ENCODE measurements around the gene OR2G3. TPM values are rescaled to one million over a fixed set of nuclear protein-coding genes. Genes with fewer than 3 reads are reported as not detected.

Gene OR2G3
- total RNA-seq, 2 donors from 2014 or later: not detected

- H3K4me1 ChIP-seq: no peaks in the 10 kb centered on the region
- H3K4me3 ChIP-seq: no peak overlapping the region
- H3K36me3 ChIP-seq: no peaks in the 10 kb centered on the region
- no peak overlapping the region for H3K27ac ChIP-seq
- no peak overlapping the region for H3K9ac ChIP-seq (ENCODE audit: low read depth in 2 of 2, low read length in 2 of 2)
- H3K9me3 ChIP-seq: no peaks in the 10 kb centered on the region
- DNase-seq: no peak
- no peaks in the 10 kb centered on the region for H3K27me3 ChIP-seq
- TF ChIP-seq, protein P1, sequence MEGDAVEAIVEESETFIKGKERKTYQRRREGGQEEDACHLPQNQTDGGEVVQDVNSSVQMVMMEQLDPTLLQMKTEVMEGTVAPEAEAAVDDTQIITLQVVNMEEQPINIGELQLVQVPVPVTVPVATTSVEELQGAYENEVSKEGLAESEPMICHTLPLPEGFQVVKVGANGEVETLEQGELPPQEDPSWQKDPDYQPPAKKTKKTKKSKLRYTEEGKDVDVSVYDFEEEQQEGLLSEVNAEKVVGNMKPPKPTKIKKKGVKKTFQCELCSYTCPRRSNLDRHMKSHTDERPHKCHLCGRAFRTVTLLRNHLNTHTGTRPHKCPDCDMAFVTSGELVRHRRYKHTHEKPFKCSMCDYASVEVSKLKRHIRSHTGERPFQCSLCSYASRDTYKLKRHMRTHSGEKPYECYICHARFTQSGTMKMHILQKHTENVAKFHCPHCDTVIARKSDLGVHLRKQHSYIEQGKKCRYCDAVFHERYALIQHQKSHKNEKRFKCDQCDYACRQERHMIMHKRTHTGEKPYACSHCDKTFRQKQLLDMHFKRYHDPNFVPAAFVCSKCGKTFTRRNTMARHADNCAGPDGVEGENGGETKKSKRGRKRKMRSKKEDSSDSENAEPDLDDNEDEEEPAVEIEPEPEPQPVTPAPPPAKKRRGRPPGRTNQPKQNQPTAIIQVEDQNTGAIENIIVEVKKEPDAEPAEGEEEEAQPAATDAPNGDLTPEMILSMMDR (IDR thresholded peaks at IDR 0.05): no peak
- intact Hi-C loops (cut with DNase I): no loop called here
Observed at GRCh38 chr1:247642742-247643141, 37.4 kb downstream of the OR2G3 start.

- TF ChIP-seq, protein P1 (IDR thresholded peaks at IDR 0.05): no peak
- no peak for DNase-seq
- intact Hi-C loops (cut with DNase I): no loop called here
- no peaks in the 10 kb centered on the region for H3K36me3 ChIP-seq
- no peaks in the 10 kb centered on the region for H3K9me3 ChIP-seq
- H3K4me3 ChIP-seq: no peak overlapping the region
- H3K9ac ChIP-seq (ENCODE audit: low read depth in 2 of 2, low read length in 2 of 2): no peak overlapping the region
- H3K4me1 ChIP-seq: no peaks in the 10 kb centered on the region
- H3K27me3 ChIP-seq: no peaks in the 10 kb centered on the region
- no peak overlapping the region for H3K27ac ChIP-seq
Observed at GRCh38 chr1:247646867-247647266, 41.5 kb downstream of the OR2G3 start.

- H3K9me3 ChIP-seq: no peaks in the 10 kb centered on the region
- peak; percentile 70 for DNase-seq
- H3K4me3 ChIP-seq: no peak overlapping the region
- TF ChIP-seq, protein P1 (IDR thresholded peaks at IDR 0.05): no peak
- H3K27ac ChIP-seq: no peak overlapping the region
- H3K9ac ChIP-seq (ENCODE audit: low read depth in 2 of 2, low read length in 2 of 2): no peak overlapping the region
- H3K27me3 ChIP-seq: no peaks in the 10 kb centered on the region
- intact Hi-C loops (cut with DNase I): no loop called here
- H3K36me3 ChIP-seq: no peaks in the 10 kb centered on the region
- H3K4me1 ChIP-seq: no peaks in the 10 kb centered on the region
Observed at GRCh38 chr1:247647864-247648263, 42.5 kb downstream of the OR2G3 start.

DNA sequence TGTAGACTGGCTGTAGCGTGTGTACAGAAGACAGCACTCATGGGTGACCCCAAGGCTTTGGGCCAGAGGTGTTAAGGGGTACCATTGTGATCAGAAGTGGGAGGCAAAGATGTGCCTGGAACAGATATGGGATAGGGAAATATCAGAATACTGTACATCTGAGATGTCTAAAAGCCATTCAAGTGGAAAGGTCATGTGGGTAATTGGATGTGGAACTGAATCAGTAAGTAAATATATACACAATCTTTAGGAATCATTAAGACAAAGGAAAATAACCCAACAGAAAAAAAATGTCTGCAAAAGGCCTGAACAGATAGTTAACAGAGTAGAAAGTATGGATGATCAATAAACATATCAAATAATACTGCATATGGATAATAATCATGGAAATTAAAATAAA, 47.7 kb downstream of the OR2G3 start:
- Histone ChIP-seq H3K4me1 (no peaks in the 10 kb centered on the region), H3K9me3 (no peaks in the 10 kb centered on the region), H3K27ac (no peak overlapping the region), H3K9ac (ENCODE audit: low read depth in 2 of 2, low read length in 2 of 2) (no peak overlapping the region), H3K36me3 (no peaks in the 10 kb centered on the region), H3K27me3 (no peaks in the 10 kb centered on the region), H3K4me3 (no peak overlapping the region)
- intact Hi-C loops (cut with DNase I): no loop called here
- no peak for DNase-seq
- TF ChIP-seq, protein P1 (IDR thresholded peaks at IDR 0.05): no peak

Other genes starting within 250 kb of the OR2G3 start
- 1 to 10 TPM in 1 of 2 donors, under 1 TPM in 1; 0.22 to 2.2 TPM for gene NLRP3, start 189.4 kb upstream of the OR2G3 start, total RNA-seq
- gene OR2B11, start 147.5 kb upstream of the OR2G3 start, total RNA-seq: not detected
- gene OR2C3, start 69.1 kb upstream of the OR2G3 start, total RNA-seq: not detected
- gene GCSAML, start 56.5 kb upstream of the OR2G3 start, total RNA-seq: under 1 TPM; 0.40 to 0.48 TPM
- gene OR2G2, start 17.2 kb upstream of the OR2G3 start, total RNA-seq: not detected
- not detected for gene OR13G1, start 74.2 kb downstream of the OR2G3 start, total RNA-seq
- gene OR6F1, start 111.1 kb downstream of the OR2G3 start, total RNA-seq: not detected
- gene OR14K1, start 133.0 kb downstream of the OR2G3 start, total RNA-seq: not detected
- not detected for gene OR14A2, start 142.6 kb downstream of the OR2G3 start, total RNA-seq
- gene OR1C1, start 155.0 kb downstream of the OR2G3 start, total RNA-seq: not detected
- gene OR14A16, start 218.5 kb downstream of the OR2G3 start, total RNA-seq: not detected
- not detected for gene OR11L1, start 236.3 kb downstream of the OR2G3 start, total RNA-seq